ENCODE measurements around the gene CHD2.

The CHD2 gene

DNA sequence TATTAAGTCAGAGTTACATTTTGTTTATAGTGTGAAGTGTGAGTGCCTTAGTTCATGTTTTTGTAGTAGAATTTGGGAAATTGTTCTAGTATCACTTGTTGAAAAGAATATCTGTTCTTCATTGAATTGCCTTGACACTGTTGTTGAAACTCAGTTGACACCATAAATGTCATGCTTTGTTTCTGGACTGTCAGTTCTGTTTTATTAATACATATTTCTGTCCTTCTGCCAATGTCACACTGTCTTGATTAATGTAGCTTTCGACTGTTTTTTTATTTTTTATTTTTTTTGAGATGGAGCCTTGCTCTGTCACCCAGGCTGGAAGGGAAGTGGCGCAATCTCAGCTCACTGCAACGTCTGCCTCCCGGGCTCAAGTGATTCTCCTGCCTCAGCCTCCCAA lies 59.1 kb downstream of the CHD2 start:
- no peak for DNase-seq (ENCODE audit: low read depth in 2 of 2)

DNA sequence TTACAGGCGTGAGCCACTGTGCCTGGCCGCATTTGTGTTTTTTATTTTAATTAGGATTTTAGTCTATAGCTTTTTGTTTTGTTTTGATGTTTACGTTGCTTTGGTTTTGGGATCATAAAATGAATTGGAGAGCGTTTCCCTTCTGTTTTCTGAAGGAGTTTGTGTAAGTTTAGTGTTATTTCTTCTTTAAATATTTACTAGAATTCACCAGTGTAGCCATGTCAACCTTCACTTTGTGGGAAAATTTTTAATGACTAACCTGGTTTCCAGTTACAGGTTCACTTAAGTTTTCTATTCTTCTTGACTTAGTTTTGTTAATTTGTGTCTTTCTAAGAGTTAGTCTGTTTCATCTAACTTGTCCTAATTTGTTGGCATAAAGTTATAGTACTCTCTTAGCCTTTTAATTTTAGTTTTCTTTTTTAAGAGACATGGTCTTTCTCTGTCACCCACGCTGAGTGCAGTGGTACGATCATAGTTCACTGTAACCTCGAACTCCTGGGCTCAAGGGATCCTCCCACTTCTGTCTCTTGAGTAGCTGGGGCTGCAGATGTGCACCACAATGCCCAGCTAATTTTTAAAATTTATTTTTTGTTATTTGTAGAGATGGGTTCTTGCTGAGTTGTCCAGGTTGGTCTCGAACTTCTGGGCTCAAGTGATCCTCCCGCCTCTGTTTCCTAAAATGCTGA lies 61.0 kb downstream of the CHD2 start:
- no peak for DNase-seq (ENCODE audit: low read depth in 2 of 2)

DNA sequence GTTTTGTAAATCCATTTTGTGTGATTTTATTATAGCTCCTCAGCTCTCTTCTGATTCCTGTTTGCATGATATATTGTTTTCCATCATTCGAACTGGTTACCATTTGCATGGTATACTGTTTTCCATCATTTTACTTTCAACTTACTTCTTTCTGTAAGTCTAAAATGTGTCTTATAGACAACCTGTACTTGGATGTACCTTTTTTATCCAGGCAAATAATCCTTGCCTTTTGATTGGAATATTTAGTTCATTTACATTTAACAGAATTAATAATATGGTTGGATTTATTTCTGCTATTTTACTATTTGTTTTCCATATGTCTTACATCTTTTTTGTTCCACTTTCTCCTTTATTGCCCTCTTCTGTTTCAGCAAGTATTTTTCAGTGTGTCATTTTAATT lies 62.8 kb downstream of the CHD2 start:
- no peak for DNase-seq (ENCODE audit: low read depth in 2 of 2)

DNA sequence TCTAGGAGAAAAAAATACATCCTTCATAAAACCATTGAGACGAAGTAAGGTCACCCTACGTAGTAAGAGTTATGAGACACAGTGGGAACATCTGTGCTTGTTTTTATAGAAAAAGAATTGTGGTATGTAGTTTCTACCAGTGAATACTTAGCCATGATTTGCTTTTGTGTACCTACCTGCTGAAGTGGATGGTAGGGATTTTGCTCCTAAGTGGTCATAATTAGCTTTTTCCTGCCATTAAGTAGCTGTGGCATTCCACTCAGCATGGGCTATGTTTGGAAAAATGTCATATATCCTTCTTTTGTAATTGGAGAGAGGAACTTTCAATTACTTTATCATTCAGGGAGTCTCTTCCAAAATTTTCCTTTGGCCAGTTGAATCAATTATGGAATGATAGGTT lies 63.7 kb downstream of the CHD2 start:
- DNase-seq (ENCODE audit: low read depth in 2 of 2): no peak

DNA sequence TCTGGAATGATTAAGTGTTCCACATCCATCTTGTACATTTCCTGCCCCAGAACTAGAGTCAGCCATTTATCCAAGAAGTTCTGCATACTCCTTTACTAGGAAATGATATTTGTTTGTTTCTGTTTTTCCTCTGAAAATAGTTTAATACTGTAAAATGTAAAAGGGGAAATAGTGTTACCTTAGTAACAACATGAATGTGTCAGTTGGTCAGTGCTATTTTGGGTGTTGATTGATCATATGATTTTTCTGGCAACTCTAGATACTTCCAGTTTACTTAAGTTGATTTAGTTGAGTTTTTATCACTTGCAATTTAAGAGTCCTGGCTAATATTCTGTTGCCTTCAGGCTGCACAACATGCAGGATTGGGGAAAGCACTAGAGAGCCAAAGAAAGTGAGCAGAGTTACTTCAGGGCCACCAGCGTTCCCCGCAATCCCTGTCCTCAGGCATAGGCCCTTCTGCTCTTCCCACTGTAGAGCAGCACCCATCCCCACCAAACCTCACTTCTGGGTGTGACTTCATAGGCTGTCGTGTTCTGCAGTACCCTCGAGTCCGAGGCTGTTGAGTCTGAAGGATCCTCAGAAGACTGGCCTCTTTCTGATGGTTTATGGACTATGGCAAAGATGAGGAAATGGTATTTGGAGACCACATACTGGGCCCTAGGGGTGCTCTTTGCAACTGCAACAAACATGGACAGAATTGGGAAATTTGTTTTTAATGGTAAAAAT lies 69.0 kb downstream of the CHD2 start:
- no peak for DNase-seq (ENCODE audit: low read depth in 2 of 2)

DNA sequence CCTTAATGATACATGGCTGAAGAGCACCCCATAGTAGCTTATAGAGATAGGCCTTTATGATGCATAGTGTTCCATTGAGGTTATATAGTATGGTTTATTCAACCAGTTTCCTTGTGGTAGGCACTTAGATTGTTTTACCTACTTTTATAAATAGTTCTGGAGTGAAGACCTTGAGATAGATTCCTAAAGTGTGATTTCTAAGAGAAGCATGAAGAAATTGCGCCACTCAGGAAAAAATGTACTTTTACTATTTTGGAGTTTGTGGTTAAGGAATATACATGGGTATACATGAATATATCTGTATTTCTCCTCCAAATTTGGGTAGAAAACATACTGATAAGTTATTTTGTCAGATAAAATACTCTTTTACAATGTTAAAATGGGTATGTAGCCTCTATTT lies 70.5 kb downstream of the CHD2 start:
- DNase-seq (ENCODE audit: low read depth in 2 of 2): no peak

DNA sequence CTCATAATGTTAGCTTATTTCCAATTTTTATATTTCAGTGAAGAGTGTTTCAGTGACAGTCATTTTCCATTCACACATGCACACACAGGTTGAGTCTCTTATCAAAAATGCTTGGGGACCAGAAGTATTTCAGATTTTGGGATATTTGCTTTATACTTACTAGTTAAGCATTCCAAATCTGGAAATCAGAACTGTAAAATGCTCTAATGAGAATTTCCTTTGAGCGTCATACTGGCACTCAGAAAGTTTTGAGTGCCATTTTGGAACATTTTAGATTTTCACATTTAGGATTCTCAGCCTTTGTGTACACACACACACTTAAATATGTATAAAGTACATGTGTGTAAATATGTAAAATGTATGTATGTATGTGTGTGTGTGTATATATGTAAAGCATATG lies 71.0 kb downstream of the CHD2 start:
- DNase-seq (ENCODE audit: low read depth in 2 of 2): no peak

DNA sequence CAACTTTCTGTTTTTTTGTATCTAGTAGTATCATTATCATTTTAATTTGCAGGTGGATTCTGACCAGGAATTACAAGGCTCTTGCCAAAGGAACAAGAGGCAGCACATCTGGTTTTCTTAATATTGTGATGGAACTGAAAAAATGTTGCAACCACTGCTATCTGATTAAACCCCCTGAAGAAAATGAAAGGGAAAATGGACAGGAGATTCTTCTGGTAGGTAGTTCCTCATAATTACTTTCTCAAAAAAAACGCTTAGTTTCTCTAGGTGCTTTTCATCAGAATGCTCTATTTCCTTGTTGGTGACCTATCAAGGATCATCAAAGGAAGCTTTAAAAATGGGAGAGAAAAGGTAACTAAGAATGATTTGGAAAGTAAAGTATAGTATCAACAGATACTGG lies 71.6 kb downstream of the CHD2 start:
- no peak for DNase-seq (ENCODE audit: low read depth in 2 of 2)

DNA sequence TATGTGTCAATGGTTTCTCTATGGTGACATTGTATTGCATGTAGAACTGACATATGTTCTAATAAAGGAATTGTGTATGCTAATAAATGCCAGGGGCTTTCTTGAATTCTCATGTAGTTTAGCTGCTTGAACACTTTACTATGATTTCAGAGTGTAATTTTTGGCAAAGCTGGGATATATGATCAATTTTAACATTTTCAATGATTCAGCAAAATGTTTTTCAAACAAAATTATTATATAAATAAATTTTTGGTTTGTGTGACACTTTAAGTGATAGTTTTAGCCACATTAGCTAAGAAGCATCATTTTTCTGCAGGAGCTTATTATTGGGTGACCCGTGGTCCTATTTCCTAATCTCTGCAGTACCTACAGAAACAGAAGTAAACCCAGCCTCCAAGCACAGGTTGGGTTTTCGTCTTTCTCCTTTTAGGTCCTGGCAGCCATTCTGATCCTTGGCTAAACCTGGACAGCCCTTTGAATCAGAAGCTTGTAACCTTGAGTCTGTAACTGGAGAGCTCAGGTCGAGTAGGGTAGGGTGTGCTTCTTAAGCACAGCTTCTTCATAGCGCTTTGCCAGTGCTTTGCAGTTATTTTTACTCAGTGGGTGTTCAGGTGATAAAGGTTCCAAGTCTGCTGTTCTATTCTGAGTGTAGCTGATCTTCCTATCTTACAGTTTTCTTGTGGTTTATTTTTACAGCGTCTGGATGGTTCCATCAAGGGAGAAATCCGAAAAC lies 74.2 kb downstream of the CHD2 start:
- DNase-seq (ENCODE audit: low read depth in 2 of 2): no peak

DNA sequence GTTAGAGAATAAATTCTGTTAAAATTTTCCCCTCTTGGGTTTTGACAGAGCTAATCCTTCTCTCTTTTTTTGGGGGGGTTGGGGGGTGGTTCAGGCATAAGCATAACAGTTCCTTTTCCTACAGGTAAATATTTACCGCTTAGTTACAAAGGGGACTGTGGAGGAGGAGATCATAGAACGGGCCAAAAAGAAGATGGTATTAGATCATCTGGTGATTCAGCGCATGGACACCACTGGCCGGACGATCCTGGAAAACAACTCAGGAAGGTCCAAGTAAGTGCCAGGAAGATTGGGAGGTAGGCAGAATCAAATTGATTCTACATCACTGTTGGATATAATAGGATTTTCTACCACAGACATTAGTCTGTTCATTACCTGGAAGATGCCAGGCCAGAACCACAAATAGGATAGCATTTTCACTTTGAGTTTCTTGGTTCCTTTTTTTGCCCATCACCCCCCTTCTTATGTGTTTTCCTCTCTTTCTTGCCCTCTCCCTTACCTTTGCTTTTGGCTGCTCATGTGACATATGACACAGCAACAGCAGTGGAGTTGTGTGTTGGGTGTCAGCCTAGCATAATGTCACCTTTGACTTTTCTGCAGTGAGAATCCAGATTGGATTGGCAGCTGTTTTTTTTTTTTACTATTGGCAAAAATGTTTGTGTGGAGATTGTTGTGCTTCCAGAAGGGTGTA lies 79.0 kb downstream of the CHD2 start:
- DNase-seq (ENCODE audit: low read depth in 2 of 2): no peak

DNA sequence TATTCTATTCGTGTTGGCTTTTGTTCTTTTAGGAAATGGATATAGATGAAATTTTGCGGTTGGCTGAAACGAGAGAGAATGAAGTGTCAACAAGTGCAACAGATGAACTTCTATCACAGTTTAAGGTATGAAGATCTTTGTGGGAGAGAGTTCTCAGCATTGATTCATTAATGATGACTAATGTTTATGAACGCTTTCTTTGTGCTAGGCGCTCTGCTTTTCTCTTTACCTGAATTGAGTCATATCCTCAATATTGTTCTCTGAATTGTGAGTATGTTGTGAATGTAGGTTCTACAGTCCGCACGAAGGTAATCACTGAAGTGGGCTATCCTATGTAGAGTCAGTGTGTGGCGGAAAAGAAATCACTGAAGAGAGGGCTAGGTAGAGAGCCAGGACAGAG lies 81.2 kb downstream of the CHD2 start:
- no peak for DNase-seq (ENCODE audit: low read depth in 2 of 2)

DNA sequence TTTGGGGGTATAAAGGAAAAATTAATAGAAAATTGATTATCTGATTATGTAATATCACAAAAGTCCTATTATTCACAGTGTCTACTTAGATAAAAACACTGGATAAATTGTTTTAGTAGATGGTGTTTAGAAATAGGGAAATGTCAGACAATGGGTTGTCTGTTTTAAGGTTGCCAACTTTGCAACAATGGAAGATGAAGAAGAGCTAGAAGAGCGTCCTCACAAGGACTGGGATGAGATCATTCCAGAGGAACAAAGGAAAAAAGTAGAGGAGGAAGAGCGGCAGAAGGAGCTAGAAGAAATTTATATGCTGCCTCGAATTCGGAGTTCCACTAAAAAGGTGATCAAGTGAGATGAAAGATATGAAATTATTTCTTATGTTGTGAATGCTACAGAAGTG lies 84.0 kb downstream of the CHD2 start:
- no peak for DNase-seq (ENCODE audit: low read depth in 2 of 2)

DNA sequence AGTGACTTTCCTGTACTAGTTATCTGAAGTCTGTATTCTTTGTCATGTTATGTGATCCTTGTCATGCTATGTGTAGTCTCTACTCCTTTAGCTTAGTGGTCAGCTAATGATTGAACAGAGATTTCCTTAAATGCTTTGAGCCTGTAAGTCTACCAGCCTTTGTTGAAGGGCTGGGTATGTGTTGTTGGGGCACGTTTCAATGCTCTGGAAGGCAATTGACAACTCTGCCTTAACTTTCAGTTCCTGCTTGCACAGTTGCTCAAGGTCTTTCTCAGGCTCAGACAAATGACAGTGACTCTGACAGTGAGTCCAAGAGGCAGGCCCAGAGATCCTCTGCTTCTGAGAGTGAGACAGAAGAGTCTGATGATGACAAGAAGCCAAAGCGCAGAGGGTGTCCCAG lies 89.3 kb downstream of the CHD2 start:
- no peak for DNase-seq (ENCODE audit: low read depth in 2 of 2)

DNA sequence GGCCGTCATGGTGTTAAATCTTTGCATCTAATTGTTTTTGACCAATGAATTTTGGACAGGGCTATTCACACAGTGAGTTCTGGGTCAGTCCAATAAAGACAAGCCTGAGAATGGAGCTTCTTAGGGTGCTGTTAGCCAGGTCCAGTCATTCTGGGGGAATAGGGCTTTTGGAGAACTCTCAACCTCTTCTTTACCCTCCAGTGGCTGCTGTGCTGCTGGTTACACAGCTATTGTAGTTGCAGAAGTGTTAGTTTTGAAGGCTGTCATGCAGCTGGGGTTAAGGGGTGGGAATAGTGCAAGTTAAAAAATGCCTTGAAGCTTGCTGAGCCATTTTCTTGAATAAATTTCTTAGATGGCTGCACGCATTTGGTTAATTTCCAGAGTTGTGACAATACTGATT lies 89.9 kb downstream of the CHD2 start:
- no peak for DNase-seq (ENCODE audit: low read depth in 2 of 2)

DNA sequence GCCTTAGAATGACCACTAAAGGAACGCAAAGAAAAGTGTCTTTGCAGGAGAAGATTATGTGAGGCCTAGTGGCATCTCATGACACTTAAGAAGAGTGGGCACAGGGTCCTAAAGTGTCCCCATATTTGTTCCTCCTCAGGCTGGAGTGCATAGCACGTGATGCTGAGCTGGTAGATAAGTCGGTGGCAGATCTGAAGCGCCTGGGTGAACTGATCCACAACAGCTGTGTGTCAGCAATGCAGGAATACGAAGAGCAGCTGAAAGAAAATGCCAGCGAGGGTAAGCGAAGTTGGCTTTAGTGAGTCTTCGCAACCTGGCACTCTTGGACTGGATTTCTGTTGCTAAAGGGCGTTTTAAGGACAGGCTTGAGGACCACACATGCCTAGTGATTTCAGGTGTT lies 92.6 kb downstream of the CHD2 start:
- no peak for DNase-seq (ENCODE audit: low read depth in 2 of 2)

DNA sequence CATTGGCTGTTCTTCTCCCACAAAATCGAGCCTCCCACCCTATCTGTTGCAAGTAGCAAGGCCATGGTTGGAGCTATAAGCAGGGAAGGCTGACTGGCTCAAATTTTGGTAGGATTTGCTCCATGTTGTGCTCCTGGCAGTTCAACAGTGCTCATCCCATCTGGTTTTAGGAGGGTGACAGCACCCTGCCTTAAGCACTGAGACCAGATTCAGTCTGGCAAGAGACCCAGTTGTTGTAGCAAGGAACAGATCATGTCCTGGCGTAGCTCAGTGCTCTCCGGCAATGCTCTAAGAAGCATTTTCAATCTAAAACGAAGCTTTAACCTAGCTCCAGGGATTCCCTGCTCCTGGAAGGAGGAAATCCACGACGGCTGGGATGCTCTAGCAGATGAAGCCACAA lies 97.7 kb downstream of the CHD2 start:
- no peak for DNase-seq (ENCODE audit: low read depth in 2 of 2)

DNA sequence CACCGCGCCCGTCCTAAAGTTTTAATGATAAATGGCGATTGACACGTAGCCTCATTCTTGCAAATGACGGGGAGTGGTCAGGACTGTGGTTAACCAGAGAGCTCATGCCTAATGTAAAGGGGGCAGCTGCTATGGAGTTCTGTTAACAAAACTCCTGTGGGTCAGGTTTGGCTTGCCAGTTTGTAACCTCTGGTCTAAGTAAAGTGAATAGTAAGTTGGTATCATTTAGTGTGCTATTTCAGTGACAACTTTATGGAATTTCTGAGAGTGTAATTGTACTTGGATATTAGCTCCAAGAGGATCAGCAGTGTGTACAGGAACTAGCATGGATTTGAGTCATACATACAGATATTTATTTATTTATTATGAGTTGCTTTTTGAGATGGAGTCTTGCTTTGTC lies 101.0 kb downstream of the CHD2 start:
- no peak for DNase-seq (ENCODE audit: low read depth in 2 of 2)

DNA sequence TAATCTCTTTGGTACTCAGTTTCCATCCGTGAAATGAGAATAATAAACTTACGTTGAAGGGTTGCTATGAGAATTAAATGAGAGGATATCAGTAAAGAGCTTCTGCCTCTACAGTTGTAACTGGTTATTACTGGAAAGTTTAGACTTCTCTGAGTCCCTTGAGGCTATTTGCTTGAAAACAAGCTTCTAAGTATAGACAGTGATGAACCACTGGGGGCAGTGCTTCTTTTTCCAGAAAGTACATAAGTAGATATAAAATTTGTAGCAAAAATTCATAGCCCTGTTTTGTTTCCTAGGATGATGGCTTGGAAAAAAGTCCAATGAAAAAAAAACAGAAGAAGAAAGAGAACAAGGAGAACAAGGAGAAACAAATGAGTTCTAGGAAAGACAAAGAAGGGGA lies 101.8 kb downstream of the CHD2 start:
- no peak for DNase-seq (ENCODE audit: low read depth in 2 of 2)

DNA sequence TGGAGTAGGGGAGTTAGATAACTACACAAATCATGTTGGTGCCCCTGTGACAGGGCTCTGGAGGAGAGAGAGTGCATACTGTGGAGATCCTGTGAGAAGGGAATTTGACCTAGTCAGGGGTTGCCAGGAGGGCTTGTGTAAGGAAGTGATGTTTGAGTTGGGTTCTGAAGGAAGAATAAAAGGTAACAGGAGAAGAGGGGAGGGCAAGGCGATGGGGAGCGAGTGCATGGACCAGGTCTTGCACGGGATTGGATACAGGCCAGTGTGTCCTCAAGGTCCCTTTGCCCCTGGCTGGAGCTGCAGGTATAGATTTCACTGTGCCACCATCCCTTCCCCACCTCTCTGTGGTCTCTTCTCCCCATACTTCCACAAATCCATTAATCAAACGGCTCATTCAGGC lies 105.0 kb downstream of the CHD2 start:
- no peak for DNase-seq (ENCODE audit: low read depth in 2 of 2)

DNA sequence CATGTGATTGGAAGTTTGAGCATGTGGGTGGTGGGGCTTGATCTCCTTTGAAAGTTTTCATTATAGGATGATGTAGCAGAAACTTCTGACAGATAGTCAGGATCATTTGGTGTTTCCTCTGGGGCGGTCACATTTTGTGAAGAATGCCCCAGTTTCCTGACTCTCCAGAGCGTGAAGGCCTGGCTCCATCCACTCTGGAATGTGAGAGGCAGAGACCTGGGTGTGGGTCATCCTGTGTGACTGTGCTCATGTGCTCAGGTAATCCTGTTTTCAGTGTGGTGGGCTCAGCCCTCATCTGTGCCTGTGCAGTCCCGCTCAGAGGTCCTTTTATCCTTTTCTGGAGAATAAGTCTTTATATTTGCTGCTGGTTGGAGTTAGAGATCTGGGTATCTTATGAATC lies 107.9 kb downstream of the CHD2 start:
- no peak for DNase-seq (ENCODE audit: low read depth in 2 of 2)

DNA sequence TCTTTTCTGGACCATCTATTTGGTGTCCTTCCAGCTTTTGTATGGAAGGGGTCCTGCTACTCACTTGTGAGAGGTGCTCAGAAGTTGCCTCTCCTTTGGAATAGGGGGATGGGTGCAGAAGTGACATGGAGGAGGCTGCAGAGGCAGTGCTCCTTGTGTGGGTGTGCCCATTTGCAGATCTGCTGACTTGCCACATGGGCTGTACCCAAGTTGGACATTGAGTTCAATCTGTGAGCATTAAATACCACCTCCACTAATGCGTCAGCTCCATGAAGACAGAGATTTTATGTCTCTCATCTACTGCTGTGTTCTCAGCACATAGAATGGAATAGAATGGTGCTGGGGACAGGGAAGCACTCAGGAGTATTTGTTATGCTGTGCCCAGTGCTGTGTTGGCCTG lies 112.7 kb downstream of the CHD2 start:
- DNase-seq (ENCODE audit: low read depth in 2 of 2): no peak

DNA sequence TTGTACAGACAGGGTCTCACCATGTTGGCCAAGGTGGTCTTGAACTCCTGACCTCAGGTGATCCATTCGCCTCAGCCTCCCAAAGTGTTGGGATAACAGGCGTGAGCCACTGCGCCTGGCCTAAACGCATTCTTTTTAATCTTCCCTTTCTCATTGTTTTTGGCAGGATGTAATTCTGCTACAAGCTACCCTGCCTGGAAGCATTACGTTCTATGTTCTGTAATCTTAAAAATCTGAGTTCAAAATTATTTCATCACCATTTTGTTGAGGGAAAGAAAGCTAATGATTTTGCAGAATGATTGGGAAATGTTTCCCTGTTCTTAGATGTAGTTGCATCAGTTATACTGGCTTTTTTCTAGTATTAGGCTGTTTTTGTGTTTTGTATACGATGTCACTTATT lies 117.4 kb downstream of the CHD2 start:
- DNase-seq (ENCODE audit: low read depth in 2 of 2): no peak

DNA sequence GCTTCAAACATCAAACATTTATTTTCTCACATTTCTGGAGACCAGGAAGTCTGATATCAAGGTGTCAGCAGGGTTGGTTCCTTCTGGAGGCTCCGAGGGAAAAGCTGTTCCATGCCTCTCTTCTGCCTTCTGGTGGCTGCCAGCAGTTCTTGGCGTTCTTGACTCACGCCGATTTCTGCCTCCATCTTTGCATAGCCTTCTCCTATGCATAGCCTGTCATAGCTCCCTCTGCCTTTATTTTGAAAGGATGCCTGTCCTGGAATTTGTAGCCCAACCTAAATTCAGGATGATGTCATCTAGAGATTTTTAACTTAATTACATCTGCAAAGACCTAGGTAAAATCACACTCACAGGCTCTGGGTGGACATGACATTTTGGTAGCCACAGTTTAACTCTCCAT lies 118.5 kb downstream of the CHD2 start:
- no peak for DNase-seq (ENCODE audit: low read depth in 2 of 2)
